Osteocyte (in vitro differentiated cells): ENCODE measurements around the gene CIP2A. TPM values are rescaled to one million over a fixed set of nuclear protein-coding genes. Genes with fewer than 3 reads are reported as not detected.
A peak's percentile ranks its signal among the peaks of the same experiment; 100 is the strongest.

Source experiments
- DNase-seq: peaks from one replicate; pipeline ENCODE4 v3.0.0; 2021; ENCODE audit warnings: mixed read lengths; ENCODE audit not compliant: unreplicated experiment; ENCODE audit errors: extremely low spot score
- H3K27ac Mint-ChIP-seq: one replicate; pipeline ENCODE4 v1.8.0; 2021; ENCODE audit warnings: mild to moderate bottlenecking, mixed read lengths; ENCODE audit not compliant: unreplicated experiment
- H3K27me3 Mint-ChIP-seq: one replicate; pipeline ENCODE4 v1.8.0; 2021; ENCODE audit warnings: mixed read lengths; ENCODE audit not compliant: unreplicated experiment
- H3K36me3 Mint-ChIP-seq: one replicate; pipeline ENCODE4 v1.8.0; 2021; ENCODE audit warnings: mixed read lengths; ENCODE audit not compliant: unreplicated experiment
- H3K4me1 Mint-ChIP-seq: one replicate; pipeline ENCODE4 v1.8.0; 2021; ENCODE audit warnings: mixed read lengths; ENCODE audit not compliant: unreplicated experiment
- H3K4me3 Mint-ChIP-seq: one replicate; pipeline ENCODE4 v1.8.0; 2021; ENCODE audit warnings: mild to moderate bottlenecking, moderate library complexity, mixed read lengths; ENCODE audit not compliant: unreplicated experiment
- H3K9me3 Mint-ChIP-seq: one replicate; pipeline ENCODE4 v1.8.0; 2021; ENCODE audit warnings: mixed read lengths; ENCODE audit not compliant: unreplicated experiment
- total RNA-seq: library from RNA; stranded (reverse); gene quantifications from 2 replicates; pipeline ENCODE4 v1.2.1, GENCODE V29; 2021
- TF ChIP-seq, protein P1 (sequence below): fragments of 200-600 bp; sonication (generic); IDR thresholded peaks from 2 replicates; pipeline ENCODE4 v1.5.0; 2021; ENCODE audit warnings: antibody characterized with exemption, mild to moderate bottlenecking, moderate library complexity

The CIP2A gene
- total RNA-seq, 1 donor from 2014 or later = 10.2 TPM

DNA sequence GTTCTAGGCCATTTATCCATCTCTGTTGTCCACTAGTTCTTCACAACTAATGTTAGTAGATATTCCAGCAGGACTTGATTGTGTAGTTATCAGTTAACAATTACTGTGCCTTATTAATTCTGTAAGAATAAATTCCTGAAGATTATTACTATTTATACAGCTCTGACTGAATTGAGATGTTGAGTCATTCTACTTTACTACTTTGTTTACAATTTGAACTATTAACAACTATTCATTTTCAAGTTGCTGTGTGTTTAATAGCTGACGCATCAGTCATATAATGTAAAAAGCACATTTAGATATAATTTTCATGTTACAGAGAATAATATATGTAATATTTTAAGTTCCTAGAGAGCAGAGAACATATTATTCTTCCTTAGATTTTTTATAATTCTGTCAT, 21.4 kb upstream of the CIP2A start:
- DNase-seq = no peak
- Mint-ChIP-seq H3K4me3 (no peak overlapping the region), H3K27me3 (no peaks in the 10 kb centered on the region), H3K36me3 (peaks cover 12% of the 10 kb centered on the region), H3K4me1 (no peaks in the 10 kb centered on the region), H3K27ac (no peak overlapping the region), H3K9me3 (no peaks in the 10 kb centered on the region)
- TF ChIP-seq, protein P1, sequence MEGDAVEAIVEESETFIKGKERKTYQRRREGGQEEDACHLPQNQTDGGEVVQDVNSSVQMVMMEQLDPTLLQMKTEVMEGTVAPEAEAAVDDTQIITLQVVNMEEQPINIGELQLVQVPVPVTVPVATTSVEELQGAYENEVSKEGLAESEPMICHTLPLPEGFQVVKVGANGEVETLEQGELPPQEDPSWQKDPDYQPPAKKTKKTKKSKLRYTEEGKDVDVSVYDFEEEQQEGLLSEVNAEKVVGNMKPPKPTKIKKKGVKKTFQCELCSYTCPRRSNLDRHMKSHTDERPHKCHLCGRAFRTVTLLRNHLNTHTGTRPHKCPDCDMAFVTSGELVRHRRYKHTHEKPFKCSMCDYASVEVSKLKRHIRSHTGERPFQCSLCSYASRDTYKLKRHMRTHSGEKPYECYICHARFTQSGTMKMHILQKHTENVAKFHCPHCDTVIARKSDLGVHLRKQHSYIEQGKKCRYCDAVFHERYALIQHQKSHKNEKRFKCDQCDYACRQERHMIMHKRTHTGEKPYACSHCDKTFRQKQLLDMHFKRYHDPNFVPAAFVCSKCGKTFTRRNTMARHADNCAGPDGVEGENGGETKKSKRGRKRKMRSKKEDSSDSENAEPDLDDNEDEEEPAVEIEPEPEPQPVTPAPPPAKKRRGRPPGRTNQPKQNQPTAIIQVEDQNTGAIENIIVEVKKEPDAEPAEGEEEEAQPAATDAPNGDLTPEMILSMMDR = no peak

DNA sequence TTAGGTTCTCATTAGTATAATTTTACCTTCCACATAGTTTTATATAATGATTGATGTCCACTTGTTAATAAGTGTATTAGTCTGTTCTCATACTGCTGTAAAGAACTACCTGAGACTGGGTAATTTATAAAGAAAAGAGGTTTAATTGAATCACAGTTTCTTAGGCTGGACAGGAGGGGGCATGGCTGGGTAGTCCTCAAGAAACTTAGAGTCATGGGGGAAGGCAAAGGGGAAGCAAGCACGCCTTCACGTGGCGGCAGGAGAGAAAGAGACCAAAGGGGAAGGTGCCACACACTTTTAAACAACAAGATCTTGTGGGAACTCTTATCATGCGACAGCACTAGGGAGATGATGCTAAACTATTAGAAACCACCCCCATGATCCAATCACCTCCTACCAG, 19.5 kb upstream of the CIP2A start:
- DNase-seq = no peak
- H3K27me3 Mint-ChIP-seq = no peaks in the 10 kb centered on the region
- TF ChIP-seq, protein P1 = no peak
- no peaks in the 10 kb centered on the region for H3K9me3 Mint-ChIP-seq
- H3K27ac Mint-ChIP-seq = no peak overlapping the region
- peaks cover 14% of the 10 kb centered on the region for H3K36me3 Mint-ChIP-seq
- peaks cover 6% of the 10 kb centered on the region for H3K4me1 Mint-ChIP-seq
- no peak overlapping the region for H3K4me3 Mint-ChIP-seq

DNA sequence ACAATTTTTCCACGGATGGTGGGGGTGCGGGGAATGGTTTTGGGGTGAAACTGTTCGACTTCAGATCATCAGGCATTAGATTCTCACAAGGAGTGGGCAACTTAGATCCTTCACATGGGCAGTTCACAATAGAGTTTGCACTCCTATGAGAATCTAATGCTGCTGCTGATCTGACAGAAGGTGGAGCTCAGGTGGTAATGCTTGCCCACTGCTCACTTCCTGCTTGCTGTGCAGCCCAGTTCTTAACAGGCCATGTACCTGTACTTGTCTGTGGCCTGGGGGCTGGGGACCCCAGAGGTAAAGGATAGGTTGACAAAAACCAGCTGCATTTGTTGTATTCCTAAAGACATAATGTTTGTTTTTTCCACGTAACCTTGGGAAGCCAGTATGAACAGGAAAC, 16.3 kb upstream of the CIP2A start:
- H3K27me3 Mint-ChIP-seq = no peaks in the 10 kb centered on the region
- peaks cover 12% of the 10 kb centered on the region for H3K4me1 Mint-ChIP-seq
- H3K36me3 Mint-ChIP-seq = peaks cover 10% of the 10 kb centered on the region
- no peak overlapping the region for H3K27ac Mint-ChIP-seq
- no peaks in the 10 kb centered on the region for H3K9me3 Mint-ChIP-seq
- H3K4me3 Mint-ChIP-seq = no peak overlapping the region
- DNase-seq = no peak
- TF ChIP-seq, protein P1 = no peak

DNA sequence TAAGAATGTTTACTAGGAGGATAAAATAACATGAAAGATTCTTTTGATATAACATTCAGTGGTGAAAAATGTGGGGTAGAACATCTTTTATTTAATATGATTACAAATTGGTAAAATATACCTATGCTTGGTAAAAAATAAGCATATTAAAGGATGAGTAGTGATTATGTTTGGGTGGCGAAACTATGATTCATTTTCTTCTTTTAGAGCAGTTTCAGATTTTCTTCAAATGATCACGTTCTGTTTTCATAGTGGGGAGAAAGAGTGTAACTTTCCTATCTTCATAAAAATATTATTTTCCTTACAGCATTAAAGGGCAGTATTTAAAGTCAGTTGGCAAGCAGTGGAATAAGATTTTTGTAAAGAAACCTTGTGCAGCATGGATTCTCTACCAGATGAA, 15.8 kb upstream of the CIP2A start:
- H3K36me3 Mint-ChIP-seq = peaks cover 8% of the 10 kb centered on the region
- no peaks in the 10 kb centered on the region for H3K9me3 Mint-ChIP-seq
- no peak for DNase-seq
- peaks cover 12% of the 10 kb centered on the region for H3K4me1 Mint-ChIP-seq
- H3K27me3 Mint-ChIP-seq = no peaks in the 10 kb centered on the region
- no peak overlapping the region for H3K4me3 Mint-ChIP-seq
- TF ChIP-seq, protein P1 = no peak
- H3K27ac Mint-ChIP-seq = no peak overlapping the region

DNA sequence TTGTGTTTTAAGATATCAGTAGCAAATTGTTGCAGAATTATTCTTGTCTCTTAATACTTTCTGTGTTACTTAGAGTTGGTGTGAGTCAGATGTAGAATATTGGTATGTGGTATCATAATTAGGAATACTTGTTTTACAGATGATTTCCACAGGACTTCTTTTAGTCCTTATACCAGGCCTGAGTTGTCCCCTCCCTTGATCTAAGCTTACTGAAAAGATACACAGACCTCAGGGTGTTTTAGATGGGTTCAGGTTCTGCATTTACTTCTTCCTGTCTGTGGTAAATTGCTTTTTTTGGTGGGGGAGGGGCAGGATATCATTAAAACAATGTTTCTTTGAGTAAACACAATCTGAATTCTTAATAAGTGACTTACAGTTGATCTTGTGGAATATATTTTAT, 14.5 kb upstream of the CIP2A start:
- Mint-ChIP-seq H3K4me1 (peaks cover 12% of the 10 kb centered on the region), H3K9me3 (no peaks in the 10 kb centered on the region), H3K36me3 (peaks cover 8% of the 10 kb centered on the region), H3K27ac (peak overlapping the region; percentile 31), H3K27me3 (no peaks in the 10 kb centered on the region), H3K4me3 (no peak overlapping the region)
- no peak for DNase-seq
- TF ChIP-seq, protein P1 = no peak
